OCI-LY3 (cell line): Measurements from ENCODE around the gene NUDT4.

Experiments
- CTCF ChIP-seq: fragments of 200-600, 300-600 bp; sonication (generic); IDR thresholded peaks from 2 replicates; pipeline ENCODE4 v1.5.1; 2014; ENCODE audit warnings: antibody characterized with exemption, low read length, low read depth
- EZH2phosphoT487 ChIP-seq: fragments of 200-600 bp; shearing (Covaris generic); IDR thresholded peaks from 2 replicates; pipeline ENCODE4 v1.6.1; 2018; ENCODE audit warnings: antibody characterized with exemption, mixed run types, low read depth

- TF ChIP-seq CTCF, result no peak
- TF ChIP-seq EZH2phosphoT487, result no peak
Observed at GRCh38 chr12:93426412-93426805, 48.7 kb downstream of the NUDT4 start.
